Globus pallidus (tissue), 1 donor: ENCODE measurements around the gene PHF20.
"Not testable (repeated sequence)": the region's sequence is repeated elsewhere in the genome, so short reads cannot be mapped to it uniquely, and the experiment has no call there.

Source experiments
- DNase-seq: peaks from one replicate; pipeline ENCODE4 v3.0.0-alpha.2; 2015; ENCODE audit warnings: low spot score

Gene PHF20

DNA sequence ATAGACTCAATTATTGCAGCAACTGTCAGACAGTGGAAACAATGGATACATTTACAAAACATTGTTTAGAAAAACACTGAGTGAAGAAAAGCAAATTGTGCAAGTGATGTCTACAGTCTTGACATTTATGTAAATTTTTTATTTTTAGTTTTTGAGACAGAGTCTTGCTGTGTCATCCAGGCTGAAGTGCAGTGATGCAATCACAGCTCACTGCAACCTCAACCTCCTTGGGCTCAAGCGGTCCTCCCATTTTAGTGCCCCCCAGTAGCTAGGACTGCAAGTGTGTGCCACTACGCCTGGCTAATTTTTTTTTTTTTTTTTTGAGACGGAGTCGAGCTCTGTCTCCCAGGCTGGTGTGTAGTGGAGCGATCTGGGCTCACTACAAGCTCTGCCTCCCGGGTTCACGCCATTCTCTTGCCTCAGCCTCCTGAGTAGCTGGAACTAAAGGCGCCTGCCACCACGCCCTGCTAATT is 206.3 kb downstream of the PHF20 start:
- peak; percentile 20 for DNase-seq

DNA sequence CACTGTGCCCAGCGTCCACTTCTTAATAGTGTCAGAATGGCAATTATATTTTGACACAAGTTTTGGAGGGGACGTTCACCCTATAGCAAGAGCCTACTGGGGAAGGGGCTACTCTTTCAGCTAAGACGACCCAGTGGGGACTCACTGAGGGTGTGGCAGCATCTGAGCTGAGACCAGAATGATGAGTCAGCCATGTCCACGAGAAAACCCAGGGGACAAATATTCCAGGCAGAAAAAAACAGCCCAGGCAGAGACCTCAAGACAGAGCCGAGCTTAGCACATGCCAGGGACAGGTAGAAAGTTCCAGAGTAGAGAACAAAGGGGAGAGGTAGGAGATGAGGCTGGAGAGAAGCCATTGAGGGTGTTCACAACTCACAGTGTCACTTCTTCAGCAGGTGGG is 207.7 kb downstream of the PHF20 start:
- DNase-seq = no peak

DNA sequence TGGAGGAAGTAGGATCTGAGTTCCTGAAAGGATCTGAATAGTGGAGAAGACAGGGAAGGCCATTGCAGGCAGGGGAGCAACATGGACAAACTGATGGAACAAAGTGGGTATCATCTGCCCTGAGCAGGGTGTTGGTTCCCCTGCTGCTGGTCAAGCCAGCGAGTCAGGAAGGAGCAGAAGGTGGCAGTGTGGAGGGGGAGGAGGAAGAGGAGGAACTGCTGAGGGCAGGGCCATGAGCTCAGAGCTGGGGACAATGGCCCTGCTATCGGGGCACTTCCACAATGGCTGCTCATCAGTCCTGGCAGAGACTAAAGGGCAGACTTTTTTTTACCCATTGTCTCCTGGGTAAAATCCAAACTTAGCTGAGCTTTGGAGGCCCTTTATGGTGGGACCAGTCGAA is 210.2 kb downstream of the PHF20 start:
- no peak for DNase-seq

DNA sequence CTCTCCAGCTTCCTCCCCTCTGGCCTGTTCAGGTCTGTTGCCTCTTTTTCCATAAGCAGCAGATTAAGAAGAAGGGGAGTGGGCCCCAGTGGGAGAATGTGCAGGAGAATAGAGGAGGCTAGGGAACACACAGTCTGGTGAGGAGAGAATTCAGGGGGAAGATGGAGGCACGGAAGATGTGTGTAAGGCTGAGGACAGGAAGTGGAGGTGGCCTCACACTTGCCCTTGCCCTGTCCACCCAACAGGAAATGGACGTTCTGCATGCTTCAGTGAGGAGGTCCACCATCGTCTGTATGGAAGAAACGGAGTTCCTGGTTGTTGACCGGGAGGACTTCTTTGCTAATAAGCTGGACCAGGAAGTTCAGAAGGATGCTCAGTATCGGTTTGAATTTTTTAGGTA is 212.6 kb downstream of the PHF20 start:
- DNase-seq = no peak

DNA sequence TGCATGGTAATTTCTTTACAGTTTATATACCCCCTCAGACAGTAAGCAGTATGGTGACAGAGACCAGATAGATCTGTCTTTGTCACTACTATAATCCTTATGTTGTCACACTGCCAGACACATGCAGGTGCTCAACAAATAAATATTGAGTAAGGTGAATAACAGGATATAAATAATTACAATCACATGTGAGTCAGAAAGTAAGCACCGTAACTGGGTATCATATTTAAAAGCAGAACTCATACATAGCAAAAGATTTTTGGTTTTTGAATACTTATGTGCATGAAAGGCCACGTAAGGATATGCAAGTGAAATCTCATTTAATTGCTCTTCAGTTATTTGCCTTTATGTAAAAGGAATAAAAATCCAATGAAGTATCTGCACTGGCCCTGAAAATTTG is 214.0 kb downstream of the PHF20 start:
- no peak for DNase-seq

DNA sequence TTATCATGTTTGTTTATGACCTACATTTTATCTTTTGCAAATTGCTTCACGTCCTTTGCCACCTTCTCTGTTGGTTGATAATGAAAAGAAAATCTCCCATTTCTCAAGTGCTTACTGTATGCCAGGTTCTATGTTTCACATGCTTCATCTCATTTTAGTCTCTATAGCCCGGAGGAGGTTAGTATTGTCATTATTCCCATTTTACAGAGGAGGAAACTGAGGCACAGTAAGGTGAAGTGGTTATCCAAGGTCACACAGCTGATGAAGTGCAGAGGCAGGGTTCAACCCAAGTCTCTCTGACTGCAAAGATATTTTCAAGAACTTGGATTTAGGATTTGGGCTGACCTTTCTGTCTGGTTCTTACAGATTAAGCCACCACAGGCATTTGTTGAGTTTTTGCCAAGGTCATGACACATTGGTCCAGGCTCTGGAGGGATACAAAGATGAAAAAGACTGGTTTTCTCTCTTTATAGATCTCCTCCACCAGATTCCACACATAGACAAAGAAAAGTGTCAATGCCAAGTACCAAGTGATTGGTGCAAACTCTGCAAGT is 217.2 kb downstream of the PHF20 start:
- DNase-seq = no peak

- DNase-seq = no peak
Measured at GRCh38 chr20:35991142-35991771, 219.4 kb downstream of the PHF20 start.

DNA sequence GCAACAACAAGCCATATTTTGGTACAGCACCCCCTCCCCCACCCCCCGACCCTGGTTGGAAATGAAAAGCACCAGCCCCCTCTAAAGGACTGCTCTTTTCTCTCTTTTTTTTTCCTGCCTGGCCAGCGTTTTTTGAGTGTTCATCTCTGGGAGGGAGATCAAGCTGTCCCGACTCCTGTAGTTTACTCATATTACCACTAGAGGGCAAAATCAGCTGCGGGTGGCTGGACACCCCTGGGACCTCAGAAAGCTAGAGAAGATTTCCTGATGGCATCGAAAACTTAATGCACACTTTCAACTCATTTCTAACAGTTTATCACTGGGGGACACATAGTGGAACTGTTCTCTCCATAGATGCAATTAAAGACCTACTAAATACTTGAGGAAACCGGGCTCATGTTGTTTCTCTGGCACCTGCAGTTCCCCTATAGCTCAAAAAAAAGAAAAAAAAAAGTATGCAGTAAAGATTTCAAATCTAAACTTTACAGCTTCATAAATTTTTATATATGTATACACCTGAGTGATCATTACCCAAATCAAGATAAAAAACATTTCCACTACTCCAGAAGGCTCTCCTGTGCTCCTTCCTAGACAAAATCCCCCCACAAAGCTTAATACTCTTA is 221.0 kb downstream of the PHF20 start:
- peak; percentile 66 for DNase-seq

- peak; percentile 74 for DNase-seq
Measured at GRCh38 chr20:35994994-35995453, 223.2 kb downstream of the PHF20 start.

- not testable (repeated sequence) for DNase-seq
Measured at GRCh38 chr20:35996492-35996891, 224.7 kb downstream of the PHF20 start.
